OCI-LY3 (cell line): ENCODE data around the gene VTI1A.

ENCODE experiments used
- H2AFZ ChIP-seq: fragments of 200-600, 300-600 bp; shearing (Covaris generic); 2 replicates; pipeline ENCODE4 v1.6.0; 2014; ENCODE audit warnings: antibody characterized with exemption, low read depth, low read length
- H3K27ac ChIP-seq: fragments of 200-600, 300-600 bp; sonication (generic); 2 replicates; pipeline ENCODE4 v1.5.1; 2014; ENCODE audit warnings: mild to moderate bottlenecking, low read length, moderate library complexity, mixed read lengths
- H3K27me3 ChIP-seq: fragments of 200-600, 300-600 bp; sonication (generic); 2 replicates; pipeline ENCODE4 v1.6.1; 2014; ENCODE audit warnings: low read depth, low read length, mixed read lengths
- H3K36me3 ChIP-seq: fragments of 200-600, 300-600 bp; sonication (generic); replicated peaks from 2 replicates; pipeline ENCODE3; 2014; ENCODE audit warnings: low read depth, low read length, mixed read lengths
- H3K4me1 ChIP-seq: fragments of 300-600, 200-600 bp; sonication (generic); 2 replicates; pipeline ENCODE4 v1.6.1; 2014; ENCODE audit warnings: low read length, mixed read lengths
- H3K4me2 ChIP-seq: fragments of 200-600, 300-600 bp; sonication (generic); 2 replicates; pipeline ENCODE4 v1.6.1; 2014; ENCODE audit warnings: low read length, mixed read lengths
- H3K4me3 ChIP-seq: fragments of 300-600, 200-600 bp; sonication (generic); 2 replicates; pipeline ENCODE4 v1.5.1; 2014; ENCODE audit warnings: antibody characterized with exemption, mild to moderate bottlenecking, low read length, moderate library complexity
- H3K79me2 ChIP-seq: fragments of 300-600, 200-600 bp; shearing (Covaris generic); 2 replicates; pipeline ENCODE4 v1.6.1; 2014; ENCODE audit warnings: mild to moderate bottlenecking, low read length, mixed read lengths
- H3K9ac ChIP-seq: fragments of 300-600, 200-600 bp; shearing (Covaris generic); 2 replicates; pipeline ENCODE4 v1.6.0; 2014; ENCODE audit warnings: mild to moderate bottlenecking, low read length, moderate library complexity
- H3K9me3 ChIP-seq: fragments of 200-600, 300-600 bp; shearing (Covaris generic); 2 replicates; pipeline ENCODE4 v1.6.1; 2014; ENCODE audit warnings: low read length, mixed read lengths; ENCODE audit not compliant: insufficient read depth
- H4K20me1 ChIP-seq: fragments of 200-600, 300-600 bp; sonication (generic); 2 replicates; pipeline ENCODE4 v1.6.1; 2016; ENCODE audit warnings: low read length, mixed read lengths; ENCODE audit not compliant: insufficient read depth
- EZH2phosphoT487 ChIP-seq: fragments of 200-600 bp; shearing (Covaris generic); IDR thresholded peaks from 2 replicates; pipeline ENCODE4 v1.6.1; 2018; ENCODE audit warnings: antibody characterized with exemption, mixed run types, low read depth
- TF ChIP-seq, protein P1 (sequence below): fragments of 200-600, 300-600 bp; sonication (generic); IDR thresholded peaks from 2 replicates; pipeline ENCODE4 v1.5.1; 2014; ENCODE audit warnings: antibody characterized with exemption, low read length, low read depth

Gene VTI1A

DNA sequence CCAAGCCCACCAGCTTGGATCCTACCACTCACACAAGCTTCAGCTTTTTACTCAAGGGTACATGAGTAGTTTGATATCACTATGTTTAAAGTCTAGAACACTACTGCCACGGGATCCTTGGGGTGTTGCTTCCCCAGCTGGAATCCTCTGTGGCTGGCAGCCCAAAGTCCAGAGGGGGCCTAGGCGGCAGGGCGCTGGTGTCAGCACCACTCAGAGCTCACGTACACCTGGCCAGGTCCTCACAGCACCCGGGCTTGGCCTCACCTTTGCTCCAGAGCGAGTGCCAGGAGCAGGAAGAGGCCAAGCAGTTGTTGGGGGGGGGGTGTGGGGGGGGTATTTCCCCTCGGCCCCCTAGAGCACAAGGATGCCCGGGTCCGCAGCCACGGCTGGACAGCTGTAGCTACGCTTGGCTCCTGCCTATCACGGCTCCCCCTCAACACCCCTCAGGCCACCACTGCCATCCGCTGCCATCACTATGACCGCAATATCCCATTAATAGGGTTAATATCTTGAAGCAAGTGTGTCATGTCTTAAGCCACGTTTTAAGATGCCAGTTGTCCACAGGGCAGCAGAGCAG, 17.3 kb upstream of the VTI1A start:
- Histone ChIP-seq H3K79me2 (no peaks in the 10 kb centered on the region), H3K36me3 (peaks cover 30% of the 10 kb centered on the region)

DNA sequence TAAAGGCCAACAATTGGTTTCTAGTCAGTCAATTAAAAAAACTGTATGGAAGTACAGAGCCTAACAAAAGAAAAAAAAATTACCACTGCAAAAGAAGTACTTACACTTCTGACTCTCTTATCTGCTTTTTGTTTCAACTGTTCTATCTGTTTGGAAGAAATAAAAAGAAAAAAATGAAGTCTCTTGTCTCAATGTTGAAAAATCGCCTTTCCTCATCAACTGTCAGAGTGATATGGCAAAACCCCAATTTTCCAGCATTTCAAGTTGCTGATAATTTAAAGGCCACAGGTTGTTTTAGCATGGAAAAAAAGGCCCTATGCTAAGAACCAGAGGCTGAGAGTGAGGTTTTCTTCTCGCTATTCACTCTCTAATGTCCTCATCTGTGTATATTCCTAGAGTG, 13.9 kb upstream of the VTI1A start:
- H3K4me2 ChIP-seq: no peak overlapping the region
- no peaks in the 10 kb centered on the region for H3K4me1 ChIP-seq
- no peak overlapping the region for H3K9ac ChIP-seq
- no peaks in the 10 kb centered on the region for H3K27me3 ChIP-seq
- no peaks in the 10 kb centered on the region for H4K20me1 ChIP-seq
- H3K36me3 ChIP-seq: peaks cover 30% of the 10 kb centered on the region
- no peaks in the 10 kb centered on the region for H3K9me3 ChIP-seq
- TF ChIP-seq, protein P1, sequence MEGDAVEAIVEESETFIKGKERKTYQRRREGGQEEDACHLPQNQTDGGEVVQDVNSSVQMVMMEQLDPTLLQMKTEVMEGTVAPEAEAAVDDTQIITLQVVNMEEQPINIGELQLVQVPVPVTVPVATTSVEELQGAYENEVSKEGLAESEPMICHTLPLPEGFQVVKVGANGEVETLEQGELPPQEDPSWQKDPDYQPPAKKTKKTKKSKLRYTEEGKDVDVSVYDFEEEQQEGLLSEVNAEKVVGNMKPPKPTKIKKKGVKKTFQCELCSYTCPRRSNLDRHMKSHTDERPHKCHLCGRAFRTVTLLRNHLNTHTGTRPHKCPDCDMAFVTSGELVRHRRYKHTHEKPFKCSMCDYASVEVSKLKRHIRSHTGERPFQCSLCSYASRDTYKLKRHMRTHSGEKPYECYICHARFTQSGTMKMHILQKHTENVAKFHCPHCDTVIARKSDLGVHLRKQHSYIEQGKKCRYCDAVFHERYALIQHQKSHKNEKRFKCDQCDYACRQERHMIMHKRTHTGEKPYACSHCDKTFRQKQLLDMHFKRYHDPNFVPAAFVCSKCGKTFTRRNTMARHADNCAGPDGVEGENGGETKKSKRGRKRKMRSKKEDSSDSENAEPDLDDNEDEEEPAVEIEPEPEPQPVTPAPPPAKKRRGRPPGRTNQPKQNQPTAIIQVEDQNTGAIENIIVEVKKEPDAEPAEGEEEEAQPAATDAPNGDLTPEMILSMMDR: no peak
- no peak for TF ChIP-seq EZH2phosphoT487
- no peak overlapping the region for H2AFZ ChIP-seq
- H3K4me3 ChIP-seq: no peak overlapping the region
- H3K79me2 ChIP-seq: no peaks in the 10 kb centered on the region
- no peak overlapping the region for H3K27ac ChIP-seq

More for the DNA sequence above, 17.3 kb upstream of the VTI1A start:
- H3K4me1 ChIP-seq: no peaks in the 10 kb centered on the region
- TF ChIP-seq EZH2phosphoT487: no peak
- TF ChIP-seq, protein P1: no peak
- H4K20me1 ChIP-seq: no peaks in the 10 kb centered on the region
- H3K4me2 ChIP-seq: no peak overlapping the region
- no peaks in the 10 kb centered on the region for H3K9me3 ChIP-seq
- no peaks in the 10 kb centered on the region for H3K27me3 ChIP-seq
- no peak overlapping the region for H3K27ac ChIP-seq
- no peak overlapping the region for H2AFZ ChIP-seq
- no peak overlapping the region for H3K9ac ChIP-seq
- H3K4me3 ChIP-seq: no peak overlapping the region

DNA sequence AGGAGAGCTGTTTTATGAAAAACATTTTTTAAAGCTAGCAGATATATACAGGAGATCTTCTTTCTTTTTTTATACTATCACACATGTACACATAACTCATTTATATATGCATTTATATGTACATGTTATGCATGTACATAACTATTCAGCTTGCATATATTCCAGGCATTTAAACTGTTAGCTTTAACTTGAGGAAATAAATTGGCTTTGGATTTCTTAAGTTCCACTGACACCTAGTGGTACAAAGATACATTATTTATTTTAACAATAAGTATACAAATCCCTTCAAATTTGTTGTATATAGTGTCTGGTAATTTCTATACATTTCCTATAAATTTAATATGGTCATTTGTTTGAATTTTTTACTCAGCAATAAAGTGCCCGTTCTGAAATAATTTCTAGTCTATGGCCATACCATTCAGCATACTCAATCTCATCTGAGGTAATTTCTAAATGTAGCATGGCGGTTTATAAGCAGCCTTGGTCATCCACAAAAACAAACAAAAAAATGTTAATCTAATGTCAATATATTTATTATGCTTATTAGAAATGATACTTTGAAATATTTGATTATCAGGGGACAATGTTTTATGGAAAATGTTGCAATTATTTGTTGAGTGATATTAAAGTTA, 11.9 kb upstream of the VTI1A start:
- no peaks in the 10 kb centered on the region for H3K9me3 ChIP-seq
- no peaks in the 10 kb centered on the region for H3K4me1 ChIP-seq
- H3K9ac ChIP-seq: no peak overlapping the region
- peaks cover 25% of the 10 kb centered on the region for H3K36me3 ChIP-seq
- H3K27me3 ChIP-seq: no peaks in the 10 kb centered on the region
- H2AFZ ChIP-seq: no peak overlapping the region
- TF ChIP-seq EZH2phosphoT487: no peak
- TF ChIP-seq, protein P1: peak; percentile 40
- H3K4me2 ChIP-seq: no peak overlapping the region
- H3K79me2 ChIP-seq: no peaks in the 10 kb centered on the region
- no peaks in the 10 kb centered on the region for H4K20me1 ChIP-seq
- H3K27ac ChIP-seq: no peak overlapping the region
- no peak overlapping the region for H3K4me3 ChIP-seq

DNA sequence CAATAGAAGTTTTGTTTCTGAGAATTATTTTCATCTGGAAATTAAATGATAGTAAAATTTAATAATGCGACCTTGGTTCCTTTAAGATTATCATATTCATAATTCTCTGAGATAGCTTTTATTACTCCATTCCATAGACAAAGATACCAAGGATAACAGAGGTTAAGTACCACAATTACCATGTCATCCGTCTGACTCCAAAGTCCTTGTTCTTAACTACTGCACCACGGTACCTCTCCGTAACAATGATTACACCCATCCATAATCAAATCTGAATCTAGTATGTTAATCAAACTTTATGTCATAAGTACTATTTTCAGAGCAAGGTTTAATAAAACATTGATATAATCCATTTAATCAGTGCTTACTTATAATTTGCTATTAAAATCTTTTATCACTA, 8.7 kb upstream of the VTI1A start:
- H3K36me3 ChIP-seq: peaks cover 22% of the 10 kb centered on the region
- no peaks in the 10 kb centered on the region for H3K9me3 ChIP-seq
- no peak overlapping the region for H3K27ac ChIP-seq
- no peak overlapping the region for H3K4me2 ChIP-seq
- no peaks in the 10 kb centered on the region for H3K79me2 ChIP-seq
- H4K20me1 ChIP-seq: no peaks in the 10 kb centered on the region
- no peaks in the 10 kb centered on the region for H3K27me3 ChIP-seq
- TF ChIP-seq EZH2phosphoT487: no peak
- TF ChIP-seq, protein P1: no peak
- no peak overlapping the region for H2AFZ ChIP-seq
- H3K4me1 ChIP-seq: no peaks in the 10 kb centered on the region
- H3K4me3 ChIP-seq: no peak overlapping the region
- H3K9ac ChIP-seq: no peak overlapping the region
